ENCODE data around the gene CNGA3.

Gene CNGA3

DNA sequence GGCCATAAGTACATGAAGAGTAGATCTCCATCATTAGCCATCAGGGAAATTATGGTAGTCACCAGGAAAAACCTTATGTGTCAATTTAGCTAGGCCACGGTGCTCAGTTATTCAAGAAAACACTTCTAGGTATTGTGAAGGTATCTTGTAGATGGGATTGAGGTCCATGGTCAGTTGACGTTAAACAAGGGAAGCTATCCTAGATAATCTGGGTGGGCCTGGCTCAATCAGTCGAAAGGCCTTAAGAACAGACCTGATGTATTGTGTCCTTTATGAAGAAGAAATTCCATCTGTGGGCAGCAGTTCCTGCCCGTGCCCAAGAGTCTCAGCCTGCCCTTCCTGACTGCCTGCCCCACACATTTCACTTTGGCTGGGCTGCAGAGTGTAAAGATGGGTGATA is 16.7 kb upstream of the CNGA3 start:
- Histone ChIP-seq H3K4me1 (ENCODE audit: low read length) (no peaks in the 10 kb centered on the region), H4K20me1 (ENCODE audit: insufficient read depth, low read length) (no peaks in the 10 kb centered on the region), H3K4me3 (ENCODE audit: low read length) (no peak overlapping the region), H3K9ac (ENCODE audit: low read length) (no peak overlapping the region), H3K79me2 (ENCODE audit: low read length) (no peaks in the 10 kb centered on the region), H3K36me3 (replicated peaks; ENCODE audit: low read depth, low read length) (no peaks in the 10 kb centered on the region), H3K4me2 (ENCODE audit: low read length) (no peak overlapping the region), H3K27ac (ENCODE audit: low read length) (no peak overlapping the region), H3K27me3 (ENCODE audit: low read depth, low read length) (0 out of 2 replicates have a peak, but pooled peaks cover under 1% of the 10 kb centered on the region), H3K9me3 (ENCODE audit: insufficient read depth, low read length) (no peaks in the 10 kb centered on the region), H2AFZ (ENCODE audit: low read depth, low read length) (no peak overlapping the region)
- TF ChIP-seq CTCF (IDR thresholded peaks at IDR 0.05; ENCODE audit: low read depth, low read length) (no peak), EZH2phosphoT487 (IDR thresholded peaks at IDR 0.05; ENCODE audit: low read depth) (no peak)

DNA sequence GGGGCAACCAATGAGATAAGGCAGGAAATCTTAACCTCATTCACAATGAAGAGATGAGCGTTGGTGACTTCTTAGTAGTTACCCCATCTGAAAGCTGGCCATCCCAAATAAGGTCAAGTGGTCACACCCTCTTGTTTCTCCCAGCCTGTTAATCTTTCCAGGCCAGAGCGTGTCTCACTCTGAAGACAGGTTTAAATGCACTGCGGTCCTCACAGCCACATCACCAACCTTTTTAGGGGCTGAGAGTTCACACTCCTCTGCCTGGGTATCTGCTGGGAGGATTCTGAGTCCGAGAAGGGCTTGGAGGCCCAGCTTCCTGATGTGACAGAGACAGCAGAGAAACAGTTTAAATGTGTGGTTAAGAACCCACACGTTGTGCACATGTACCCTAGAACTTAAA is 13.3 kb upstream of the CNGA3 start:
- no peak overlapping the region for H3K27ac ChIP-seq (ENCODE audit: low read length)
- H3K27me3 ChIP-seq (ENCODE audit: low read depth, low read length) = peaks cover 5% of the 10 kb centered on the region; the same call in 1 of the 2 replicates
- no peaks in the 10 kb centered on the region for H3K9me3 ChIP-seq (ENCODE audit: insufficient read depth, low read length)
- H3K4me1 ChIP-seq (ENCODE audit: low read length) = no peaks in the 10 kb centered on the region
- H3K79me2 ChIP-seq (ENCODE audit: low read length) = no peaks in the 10 kb centered on the region
- no peaks in the 10 kb centered on the region for H4K20me1 ChIP-seq (ENCODE audit: insufficient read depth, low read length)
- H3K4me2 ChIP-seq (ENCODE audit: low read length) = no peak overlapping the region
- no peak overlapping the region for H3K4me3 ChIP-seq (ENCODE audit: low read length)
- H3K9ac ChIP-seq (ENCODE audit: low read length) = no peak overlapping the region
- TF ChIP-seq CTCF (IDR thresholded peaks at IDR 0.05; ENCODE audit: low read depth, low read length) (no peak), EZH2phosphoT487 (IDR thresholded peaks at IDR 0.05; ENCODE audit: low read depth) (no peak)
- no peaks in the 10 kb centered on the region for H3K36me3 ChIP-seq (replicated peaks; ENCODE audit: low read depth, low read length)
- no peak overlapping the region for H2AFZ ChIP-seq (ENCODE audit: low read depth, low read length)

DNA sequence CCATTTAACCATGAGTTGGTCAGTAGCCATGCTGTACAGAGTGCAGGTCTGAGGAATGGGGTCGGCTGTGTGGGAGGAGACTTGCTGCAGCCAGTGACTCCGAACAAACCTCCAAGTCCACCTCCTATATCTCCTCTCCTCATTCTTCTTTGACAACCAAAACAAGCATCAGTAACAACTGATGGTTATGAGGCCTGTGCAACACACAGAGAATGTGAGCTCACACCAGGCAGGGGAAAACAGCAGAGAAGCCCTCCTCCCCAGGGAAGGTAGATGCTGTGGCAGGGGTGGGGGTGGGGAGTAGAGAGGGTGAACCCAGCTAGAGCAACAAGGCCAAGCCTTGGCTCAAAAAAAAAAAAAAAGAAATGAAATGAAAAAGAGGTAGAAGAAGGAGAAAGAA is 12.3 kb upstream of the CNGA3 start:
- H3K9ac ChIP-seq (ENCODE audit: low read length) = no peak overlapping the region
- no peak overlapping the region for H3K4me2 ChIP-seq (ENCODE audit: low read length)
- no peaks in the 10 kb centered on the region for H3K79me2 ChIP-seq (ENCODE audit: low read length)
- H2AFZ ChIP-seq (ENCODE audit: low read depth, low read length) = no peak overlapping the region
- H4K20me1 ChIP-seq (ENCODE audit: insufficient read depth, low read length) = no peaks in the 10 kb centered on the region
- H3K36me3 ChIP-seq (replicated peaks; ENCODE audit: low read depth, low read length) = no peaks in the 10 kb centered on the region
- no peak overlapping the region for H3K27ac ChIP-seq (ENCODE audit: low read length)
- no peaks in the 10 kb centered on the region for H3K9me3 ChIP-seq (ENCODE audit: insufficient read depth, low read length)
- peaks cover 5% of the 10 kb centered on the region; the same call in 1 of the 2 replicates for H3K27me3 ChIP-seq (ENCODE audit: low read depth, low read length)
- no peaks in the 10 kb centered on the region for H3K4me1 ChIP-seq (ENCODE audit: low read length)
- TF ChIP-seq EZH2phosphoT487 (IDR thresholded peaks at IDR 0.05; ENCODE audit: low read depth) = no peak
- TF ChIP-seq CTCF (IDR thresholded peaks at IDR 0.05; ENCODE audit: low read depth, low read length) = no peak
- H3K4me3 ChIP-seq (ENCODE audit: low read length) = no peak overlapping the region

DNA sequence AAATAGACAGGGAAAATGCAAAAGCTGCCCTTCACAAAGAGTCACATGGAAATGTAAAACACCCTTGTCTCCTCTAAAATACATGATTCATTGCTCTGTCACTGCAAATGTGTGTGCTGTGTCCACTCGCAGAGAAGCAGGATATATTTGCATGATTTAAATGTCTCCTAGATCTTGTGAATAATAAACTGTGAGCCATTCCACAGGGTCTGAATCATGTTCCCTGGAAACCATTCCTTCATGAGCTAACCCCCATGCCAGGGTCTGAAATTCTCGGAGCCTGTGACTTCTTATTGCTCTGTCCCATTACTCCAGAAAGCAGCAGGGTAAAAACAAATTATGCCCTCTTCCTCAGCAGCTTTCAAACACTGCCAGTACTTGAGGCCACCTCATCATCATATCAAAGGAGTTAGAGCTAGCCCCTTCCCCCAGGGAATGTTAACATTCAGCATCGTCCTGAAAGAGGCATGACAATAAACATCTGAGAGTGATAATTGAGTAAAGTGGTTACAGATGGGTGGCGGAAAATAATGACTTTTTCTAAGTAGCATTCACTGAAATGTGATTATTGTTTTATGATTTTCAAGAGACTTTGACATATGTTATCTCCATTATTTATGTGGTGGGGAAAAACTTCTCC is 11.7 kb upstream of the CNGA3 start:
- Histone ChIP-seq H3K4me2 (ENCODE audit: low read length) (no peak overlapping the region), H3K27ac (ENCODE audit: low read length) (no peak overlapping the region), H3K27me3 (ENCODE audit: low read depth, low read length) (peaks cover 5% of the 10 kb centered on the region; the same call in 1 of the 2 replicates), H2AFZ (ENCODE audit: low read depth, low read length) (no peak overlapping the region), H3K9ac (ENCODE audit: low read length) (no peak overlapping the region), H4K20me1 (ENCODE audit: insufficient read depth, low read length) (no peaks in the 10 kb centered on the region), H3K9me3 (ENCODE audit: insufficient read depth, low read length) (no peaks in the 10 kb centered on the region), H3K79me2 (ENCODE audit: low read length) (no peaks in the 10 kb centered on the region), H3K36me3 (replicated peaks; ENCODE audit: low read depth, low read length) (no peaks in the 10 kb centered on the region), H3K4me3 (ENCODE audit: low read length) (no peak overlapping the region), H3K4me1 (ENCODE audit: low read length) (no peaks in the 10 kb centered on the region)
- no peak for TF ChIP-seq EZH2phosphoT487 (IDR thresholded peaks at IDR 0.05; ENCODE audit: low read depth)
- no peak for TF ChIP-seq CTCF (IDR thresholded peaks at IDR 0.05; ENCODE audit: low read depth, low read length)

Data from OCI-LY3 (cell line).